ENCODE measurements around the gene SH2B3. TPM values are rescaled to one million over a fixed set of nuclear protein-coding genes. Genes with fewer than 3 reads are reported as not detected.
A peak's percentile ranks its signal among the peaks of the same experiment; 100 is the strongest.

Gene SH2B3
- total RNA-seq, 3 donors from 2014 or later (not counting 1 experiment from before 2014, with no cell fraction given) = 68.1 to 81.3 (median 68.4) TPM

- Mint-ChIP-seq H3K36me3 (peaks cover under 1% of the 10 kb centered on the region), H3K27me3 (ENCODE audit: low read depth in 2 of 2) (no peaks in the 10 kb centered on the region), H3K4me1 (peaks cover 39 to 44% of the 10 kb centered on the region in 2 donors), H3K4me3 (no peak overlapping the region), H3K9me3 (no peaks in the 10 kb centered on the region), H3K27ac (peak overlapping the region; percentile 77)
- Histone ChIP-seq H3K4me3 (ENCODE audit: low read length) (no peak overlapping the region), H3K4me1 (ENCODE audit: control insufficient read depth, insufficient read depth, low read length) (peaks cover 23% of the 10 kb centered on the region), H3K27ac (ENCODE audit: low read length) (no peak overlapping the region), H3K27me3 (ENCODE audit: control insufficient read depth, insufficient read depth, low read length) (no peaks in the 10 kb centered on the region), H3K36me3 (ENCODE audit: control insufficient read depth, insufficient read depth, low read length) (peaks cover 44% of the 10 kb centered on the region), H3K9me3 (ENCODE audit: control insufficient read depth, insufficient read depth, low read length) (no peaks in the 10 kb centered on the region)
- TF ChIP-seq, protein P1, sequence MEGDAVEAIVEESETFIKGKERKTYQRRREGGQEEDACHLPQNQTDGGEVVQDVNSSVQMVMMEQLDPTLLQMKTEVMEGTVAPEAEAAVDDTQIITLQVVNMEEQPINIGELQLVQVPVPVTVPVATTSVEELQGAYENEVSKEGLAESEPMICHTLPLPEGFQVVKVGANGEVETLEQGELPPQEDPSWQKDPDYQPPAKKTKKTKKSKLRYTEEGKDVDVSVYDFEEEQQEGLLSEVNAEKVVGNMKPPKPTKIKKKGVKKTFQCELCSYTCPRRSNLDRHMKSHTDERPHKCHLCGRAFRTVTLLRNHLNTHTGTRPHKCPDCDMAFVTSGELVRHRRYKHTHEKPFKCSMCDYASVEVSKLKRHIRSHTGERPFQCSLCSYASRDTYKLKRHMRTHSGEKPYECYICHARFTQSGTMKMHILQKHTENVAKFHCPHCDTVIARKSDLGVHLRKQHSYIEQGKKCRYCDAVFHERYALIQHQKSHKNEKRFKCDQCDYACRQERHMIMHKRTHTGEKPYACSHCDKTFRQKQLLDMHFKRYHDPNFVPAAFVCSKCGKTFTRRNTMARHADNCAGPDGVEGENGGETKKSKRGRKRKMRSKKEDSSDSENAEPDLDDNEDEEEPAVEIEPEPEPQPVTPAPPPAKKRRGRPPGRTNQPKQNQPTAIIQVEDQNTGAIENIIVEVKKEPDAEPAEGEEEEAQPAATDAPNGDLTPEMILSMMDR (IDR thresholded peaks at IDR 0.05) = no peak
- ATAC-seq (no peak), DNase-seq (no peak)
- 86% methylated on average over 4 of the region's 4 CpGs for WGBS (ENCODE audit: insufficient coverage)
- intact Hi-C loops (cut with micrococcal nuclease) = loop anchor here (5.0 kb wide), 1 partner anchor 73 kb away; no protein-coding TSS in a partner anchor
Observed at GRCh38 chr12:111454311-111454710, 48.6 kb downstream of the SH2B3 start.

DNA sequence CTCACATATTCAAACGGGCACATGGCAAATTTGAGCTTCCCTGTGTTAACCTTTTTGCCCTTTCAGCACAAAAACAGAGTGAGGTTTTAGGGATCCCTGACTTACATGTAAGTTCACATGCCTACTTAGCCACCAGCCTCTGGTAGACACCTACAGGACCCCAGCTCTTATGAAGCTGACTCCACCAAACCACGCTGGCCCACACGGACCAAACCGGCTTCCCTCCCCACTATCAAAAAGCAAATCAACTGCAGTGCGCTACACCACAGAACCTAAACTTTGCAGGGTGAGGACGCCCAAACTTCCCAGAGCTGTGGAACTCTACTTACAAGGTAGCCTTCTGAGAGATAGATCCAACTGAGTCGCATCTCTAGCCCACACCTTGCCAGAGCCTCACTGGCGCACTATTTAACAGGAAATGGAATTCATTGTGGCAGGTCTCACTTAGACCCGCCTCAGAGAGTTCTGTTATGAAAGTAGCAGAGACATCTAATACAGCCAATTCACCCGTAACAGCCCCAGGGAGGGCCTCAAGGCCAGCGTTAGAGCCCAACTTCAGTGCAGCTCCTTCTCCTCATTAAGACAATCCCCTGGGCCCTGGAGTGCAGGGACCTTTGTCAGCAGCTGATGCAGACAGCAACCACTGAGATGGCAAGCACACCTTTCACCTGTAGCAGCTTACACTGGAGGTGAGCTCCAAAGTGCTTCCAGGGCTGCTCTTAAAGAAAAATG lies 49.2 kb downstream of the SH2B3 start:
- Mint-ChIP-seq H3K4me3 (no peak overlapping the region), H3K4me1 (peaks cover 37 to 39% of the 10 kb centered on the region in 2 donors), H3K36me3 (no peaks in the 10 kb centered on the region), H3K27me3 (ENCODE audit: low read depth in 2 of 2) (no peaks in the 10 kb centered on the region), H3K27ac (peak overlapping the region; percentile 77), H3K9me3 (no peaks in the 10 kb centered on the region)
- Histone ChIP-seq H3K27me3 (ENCODE audit: control insufficient read depth, insufficient read depth, low read length) (no peaks in the 10 kb centered on the region), H3K36me3 (ENCODE audit: control insufficient read depth, insufficient read depth, low read length) (peaks cover 44% of the 10 kb centered on the region), H3K27ac (ENCODE audit: low read length) (no peak overlapping the region), H3K4me3 (ENCODE audit: low read length) (no peak overlapping the region), H3K9me3 (ENCODE audit: control insufficient read depth, insufficient read depth, low read length) (no peaks in the 10 kb centered on the region), H3K4me1 (ENCODE audit: control insufficient read depth, insufficient read depth, low read length) (peaks cover 23% of the 10 kb centered on the region)
- intact Hi-C loops (cut with micrococcal nuclease) = loop anchor here (5.0 kb wide), 1 partner anchor 72 kb away; no protein-coding TSS in a partner anchor
- TF ChIP-seq, protein P1 (IDR thresholded peaks at IDR 0.05) = no peak
- WGBS (ENCODE audit: insufficient coverage) = 46% methylated on average over 11 of the region's 11 CpGs
- ATAC-seq (peak; percentile 56 to 66 (median 63)), DNase-seq (peak in 1 of 2 donors; percentile 8)

- WGBS (ENCODE audit: insufficient coverage) = 95% methylated on average over 15 of the region's 15 CpGs
- Mint-ChIP-seq H3K36me3 (no peaks in the 10 kb centered on the region), H3K9me3 (no peaks in the 10 kb centered on the region), H3K4me3 (no peak overlapping the region), H3K27ac (peak overlapping the region; percentile 77), H3K27me3 (ENCODE audit: low read depth in 2 of 2) (no peaks in the 10 kb centered on the region), H3K4me1 (peaks cover 30 to 31% of the 10 kb centered on the region in 2 donors)
- TF ChIP-seq, protein P1 (IDR thresholded peaks at IDR 0.05) = no peak
- Histone ChIP-seq H3K4me1 (ENCODE audit: control insufficient read depth, insufficient read depth, low read length) (peaks cover 23% of the 10 kb centered on the region), H3K4me3 (ENCODE audit: low read length) (no peak overlapping the region), H3K27me3 (ENCODE audit: control insufficient read depth, insufficient read depth, low read length) (no peaks in the 10 kb centered on the region), H3K36me3 (ENCODE audit: control insufficient read depth, insufficient read depth, low read length) (peaks cover 38% of the 10 kb centered on the region), H3K27ac (ENCODE audit: low read length) (no peak overlapping the region), H3K9me3 (ENCODE audit: control insufficient read depth, insufficient read depth, low read length) (no peaks in the 10 kb centered on the region)
- ATAC-seq (no peak), DNase-seq (no peak)
- intact Hi-C loops (cut with micrococcal nuclease) = no loop called here
Observed at GRCh38 chr12:111455448-111456320, 50.0 kb downstream of the SH2B3 start.

All from natural killer cell (primary cell).